ENCODE results near the gene CMSS1.

GRCh38 chr3:100206687-100207086 lies 389.0 kb downstream of the CMSS1 start:
- TF ChIP-seq CTCF (IDR thresholded peaks at IDR 0.05) (no peak), POLR2A (IDR thresholded peaks at IDR 0.05) (no peak)
